Nephron progenitor cell (in vitro differentiated cells): Measurements from ENCODE around the gene MAGI1.

Source experiments
- DNase-seq: peaks from one replicate; pipeline ENCODE4 v3.0.0; 2021
- H3K27ac Mint-ChIP-seq: 2 replicates; pipeline ENCODE4 v1.8.0; 2021; ENCODE audit warnings: mild to moderate bottlenecking, moderate library complexity, mixed read lengths
- H3K27me3 Mint-ChIP-seq: 2 replicates; pipeline ENCODE4 v1.8.0; 2021; ENCODE audit warnings: mild to moderate bottlenecking, low read depth, mixed read lengths; ENCODE audit not compliant: poor library complexity
- H3K36me3 Mint-ChIP-seq: 2 replicates; pipeline ENCODE4 v1.8.0; 2021; ENCODE audit warnings: low read depth, mixed read lengths
- H3K4me1 Mint-ChIP-seq: 2 replicates; pipeline ENCODE4 v1.8.0; 2021; ENCODE audit warnings: mixed read lengths
- H3K4me3 Mint-ChIP-seq: 2 replicates; pipeline ENCODE4 v1.8.0; 2021; ENCODE audit warnings: mild to moderate bottlenecking, moderate library complexity, mixed read lengths
- H3K9me3 Mint-ChIP-seq: 2 replicates; pipeline ENCODE4 v1.8.0; 2021; ENCODE audit warnings: mild to moderate bottlenecking, moderate library complexity, mixed read lengths
- TF ChIP-seq, protein P1 (sequence below): fragments of 200-600 bp; sonication (generic); IDR thresholded peaks from 2 replicates; pipeline ENCODE4 v1.5.0; 2021; ENCODE audit warnings: antibody characterized with exemption

MAGI1 gene

GRCh38 chr3:65628978-65629377 lies 409.7 kb downstream of the MAGI1 start:
- TF ChIP-seq, protein P1, sequence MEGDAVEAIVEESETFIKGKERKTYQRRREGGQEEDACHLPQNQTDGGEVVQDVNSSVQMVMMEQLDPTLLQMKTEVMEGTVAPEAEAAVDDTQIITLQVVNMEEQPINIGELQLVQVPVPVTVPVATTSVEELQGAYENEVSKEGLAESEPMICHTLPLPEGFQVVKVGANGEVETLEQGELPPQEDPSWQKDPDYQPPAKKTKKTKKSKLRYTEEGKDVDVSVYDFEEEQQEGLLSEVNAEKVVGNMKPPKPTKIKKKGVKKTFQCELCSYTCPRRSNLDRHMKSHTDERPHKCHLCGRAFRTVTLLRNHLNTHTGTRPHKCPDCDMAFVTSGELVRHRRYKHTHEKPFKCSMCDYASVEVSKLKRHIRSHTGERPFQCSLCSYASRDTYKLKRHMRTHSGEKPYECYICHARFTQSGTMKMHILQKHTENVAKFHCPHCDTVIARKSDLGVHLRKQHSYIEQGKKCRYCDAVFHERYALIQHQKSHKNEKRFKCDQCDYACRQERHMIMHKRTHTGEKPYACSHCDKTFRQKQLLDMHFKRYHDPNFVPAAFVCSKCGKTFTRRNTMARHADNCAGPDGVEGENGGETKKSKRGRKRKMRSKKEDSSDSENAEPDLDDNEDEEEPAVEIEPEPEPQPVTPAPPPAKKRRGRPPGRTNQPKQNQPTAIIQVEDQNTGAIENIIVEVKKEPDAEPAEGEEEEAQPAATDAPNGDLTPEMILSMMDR = no peak
- no peak for DNase-seq
- Mint-ChIP-seq H3K36me3 (no peaks in the 10 kb centered on the region), H3K9me3 (no peaks in the 10 kb centered on the region), H3K27me3 (no peaks in the 10 kb centered on the region), H3K27ac (no peak overlapping the region), H3K4me3 (no peak overlapping the region), H3K4me1 (peaks cover 17% of the 10 kb centered on the region)

DNA sequence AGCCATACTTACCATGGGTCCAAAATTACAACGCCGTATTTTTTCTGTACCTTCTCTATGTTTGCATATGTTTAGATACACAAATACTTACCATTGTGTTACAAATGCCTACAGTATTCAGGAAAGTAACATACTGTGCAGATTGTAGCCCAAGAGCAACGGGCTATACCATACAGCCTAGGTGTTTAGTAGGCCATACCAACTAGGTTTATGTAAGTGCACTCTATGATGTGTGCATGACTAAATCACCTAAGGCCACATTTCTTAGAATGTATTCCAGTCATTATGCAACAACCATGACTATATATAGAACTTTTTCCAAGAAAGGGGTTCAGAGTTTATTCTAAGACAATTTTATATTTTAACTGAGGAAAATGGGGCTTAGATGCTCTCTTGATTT lies 411.7 kb downstream of the MAGI1 start:
- H3K27ac Mint-ChIP-seq = no peak overlapping the region
- no peaks in the 10 kb centered on the region for H3K4me1 Mint-ChIP-seq
- TF ChIP-seq, protein P1 = no peak
- no peaks in the 10 kb centered on the region for H3K36me3 Mint-ChIP-seq
- H3K4me3 Mint-ChIP-seq = no peak overlapping the region
- no peak for DNase-seq
- no peaks in the 10 kb centered on the region for H3K27me3 Mint-ChIP-seq
- no peaks in the 10 kb centered on the region for H3K9me3 Mint-ChIP-seq

GRCh38 chr3:65625305-65625704 lies 413.4 kb downstream of the MAGI1 start:
- H3K4me3 Mint-ChIP-seq = no peak overlapping the region
- TF ChIP-seq, protein P1 = no peak
- H3K27ac Mint-ChIP-seq = no peak overlapping the region
- no peak for DNase-seq
- no peaks in the 10 kb centered on the region for H3K9me3 Mint-ChIP-seq
- no peaks in the 10 kb centered on the region for H3K36me3 Mint-ChIP-seq
- H3K4me1 Mint-ChIP-seq = peaks cover 7% of the 10 kb centered on the region
- peaks cover 3% of the 10 kb centered on the region for H3K27me3 Mint-ChIP-seq

DNA sequence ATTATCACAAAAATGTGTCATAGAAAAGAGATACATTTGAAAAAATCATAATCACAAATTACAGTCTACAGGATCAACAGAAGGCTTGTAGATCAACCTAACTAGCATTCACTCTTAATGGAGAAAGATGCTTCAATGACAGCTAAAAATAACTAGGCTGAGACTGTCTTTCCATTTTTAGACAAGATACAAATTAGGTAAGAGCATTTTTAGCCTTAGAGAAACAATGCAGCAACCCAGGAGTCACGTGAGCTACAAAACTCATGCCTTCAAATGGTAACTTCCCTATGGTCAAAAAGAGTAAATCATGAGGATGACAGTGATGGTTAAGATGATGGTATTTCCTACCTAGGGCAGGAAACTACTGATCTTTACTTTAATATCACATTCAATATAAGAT lies 415.4 kb downstream of the MAGI1 start:
- Mint-ChIP-seq H3K4me1 (peaks cover 21% of the 10 kb centered on the region), H3K4me3 (no peak overlapping the region), H3K27ac (no peak overlapping the region), H3K36me3 (no peaks in the 10 kb centered on the region), H3K9me3 (no peaks in the 10 kb centered on the region), H3K27me3 (peaks cover 3% of the 10 kb centered on the region)
- TF ChIP-seq, protein P1 = no peak
- DNase-seq = no peak

DNA sequence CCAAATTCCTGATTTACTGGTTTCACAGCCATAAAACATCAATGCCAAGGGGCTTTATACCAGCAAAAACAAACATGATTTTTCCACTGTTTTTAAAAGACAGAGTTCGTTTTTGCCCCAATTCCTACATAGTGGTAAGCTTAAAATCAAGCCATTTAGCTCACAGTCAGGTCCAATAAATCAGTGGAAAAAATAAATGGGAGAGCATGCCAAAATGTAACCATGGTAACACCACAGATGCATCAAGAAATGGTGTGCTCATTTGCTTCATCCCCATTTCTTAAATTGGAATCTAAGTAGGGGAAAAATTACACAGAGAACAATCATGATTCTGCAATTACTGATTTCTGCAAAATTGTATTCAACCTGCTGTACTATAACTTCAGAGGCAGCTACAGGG lies 418.8 kb downstream of the MAGI1 start:
- Mint-ChIP-seq H3K4me1 (peaks cover 51% of the 10 kb centered on the region), H3K36me3 (no peaks in the 10 kb centered on the region), H3K9me3 (no peaks in the 10 kb centered on the region), H3K27me3 (peaks cover 6% of the 10 kb centered on the region), H3K27ac (peak overlapping the region; percentile 2), H3K4me3 (no peak overlapping the region)
- no peak for DNase-seq
- TF ChIP-seq, protein P1 = no peak

DNA sequence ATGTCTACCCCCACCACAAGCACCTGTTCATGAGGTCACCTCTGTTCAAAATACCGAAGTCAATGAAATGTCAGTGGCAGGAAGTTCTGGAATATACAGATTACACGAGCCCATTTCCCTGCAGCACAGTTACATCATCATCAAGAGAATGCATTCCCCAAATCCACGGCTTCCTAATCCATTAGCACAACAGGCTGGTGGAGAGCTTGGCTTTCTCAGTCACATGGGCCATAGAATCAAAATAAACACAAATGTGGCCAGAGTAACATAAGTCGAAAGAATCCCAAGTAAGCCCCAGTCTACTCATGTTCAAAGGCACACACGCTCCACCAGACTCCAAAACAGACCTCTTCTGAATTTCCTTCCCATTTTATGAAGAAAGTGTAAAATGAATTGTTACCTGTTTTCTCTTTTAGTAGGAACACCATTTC lies 419.3 kb downstream of the MAGI1 start:
- TF ChIP-seq, protein P1 = no peak
- peak overlapping the region; percentile 2 for H3K27ac Mint-ChIP-seq
- H3K36me3 Mint-ChIP-seq = no peaks in the 10 kb centered on the region
- H3K27me3 Mint-ChIP-seq = peaks cover 6% of the 10 kb centered on the region
- no peak overlapping the region for H3K4me3 Mint-ChIP-seq
- no peaks in the 10 kb centered on the region for H3K9me3 Mint-ChIP-seq
- H3K4me1 Mint-ChIP-seq = peaks cover 55% of the 10 kb centered on the region
- DNase-seq = no peak
